ENCODE results near the gene AFP.

The AFP gene

GRCh38 chr4:73452953-73453700, 17.1 kb downstream of the AFP start:
- DNase-seq: no peak
- in situ Hi-C loops (cut with MboI; ENCODE audit: low pct_unique_long_range_greater_than_20kb, low sequenced_read_pairs): no loop called here

DNA sequence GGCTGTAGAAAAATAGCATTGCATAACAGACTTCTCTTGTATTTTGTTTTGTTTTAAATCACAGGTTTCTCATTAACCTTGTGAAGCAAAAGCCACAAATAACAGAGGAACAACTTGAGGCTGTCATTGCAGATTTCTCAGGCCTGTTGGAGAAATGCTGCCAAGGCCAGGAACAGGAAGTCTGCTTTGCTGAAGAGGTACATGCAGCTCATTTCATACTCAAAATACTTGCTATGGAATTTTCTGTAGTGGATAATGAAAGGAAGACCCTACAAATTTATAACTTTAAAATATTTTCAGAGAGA, 17.6 kb downstream of the AFP start:
- DNase-seq: no peak
- in situ Hi-C loops (cut with MboI; ENCODE audit: low pct_unique_long_range_greater_than_20kb, low sequenced_read_pairs): no loop called here

DNA sequence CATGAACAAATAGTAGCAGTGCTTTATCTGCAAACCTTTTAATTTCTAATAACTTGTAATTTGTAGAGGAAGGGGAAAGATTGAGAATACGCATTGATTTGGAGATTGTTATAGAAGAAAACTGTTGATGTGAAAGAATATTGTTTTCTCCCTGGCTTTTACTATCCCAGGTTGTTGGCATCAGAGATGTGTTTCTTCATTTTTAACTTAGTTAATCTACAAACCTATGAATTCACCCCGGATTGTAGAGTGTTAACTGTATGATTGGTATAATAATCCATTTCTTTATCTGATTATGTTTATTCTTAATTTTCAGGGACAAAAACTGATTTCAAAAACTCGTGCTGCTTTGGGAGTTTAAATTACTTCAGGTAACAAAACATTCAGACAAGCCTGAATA, 18.9 kb downstream of the AFP start:
- in situ Hi-C loops (cut with MboI; ENCODE audit: low pct_unique_long_range_greater_than_20kb, low sequenced_read_pairs): no loop called here
- DNase-seq: no peak

DNA sequence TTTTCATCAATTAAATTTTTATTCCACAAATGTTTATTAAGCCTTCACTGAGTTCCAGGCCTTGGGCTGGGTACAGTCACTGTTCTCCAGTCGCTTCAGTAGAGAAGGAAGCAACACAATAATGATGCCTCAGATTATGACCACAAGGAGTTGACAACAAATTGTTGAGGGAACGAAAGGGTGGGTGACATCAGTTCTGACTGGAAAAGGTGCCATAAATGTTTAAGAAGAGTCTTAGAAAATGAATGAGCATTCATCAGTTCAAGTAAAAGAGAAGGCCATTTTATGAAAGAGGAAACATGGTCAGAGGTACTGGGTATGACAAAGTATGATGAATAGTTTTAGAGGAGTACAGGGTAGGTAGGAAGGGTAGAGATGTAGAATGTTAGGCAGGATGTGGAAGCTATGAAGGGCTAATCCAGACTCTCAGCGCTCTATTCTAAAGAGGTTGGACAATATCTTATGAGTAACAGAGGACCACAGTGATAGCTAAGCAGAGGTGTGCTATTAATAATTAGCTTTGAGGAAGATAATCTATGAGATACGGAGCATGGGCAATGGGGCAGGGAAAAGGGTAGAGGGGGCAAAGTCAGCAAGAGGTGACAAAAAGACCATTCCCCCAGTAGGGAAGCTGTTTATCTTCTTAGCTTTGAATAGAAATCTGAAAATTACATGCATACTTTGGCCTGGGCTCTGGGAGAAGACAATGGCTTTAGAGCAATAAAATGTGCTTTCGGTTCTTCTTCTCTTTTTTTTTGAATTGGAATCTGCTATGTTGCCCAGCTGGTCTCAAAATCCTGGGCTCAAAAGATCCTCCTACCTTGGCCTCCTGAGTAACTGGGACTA, 20.4 kb downstream of the AFP start:
- in situ Hi-C loops (cut with MboI; ENCODE audit: low pct_unique_long_range_greater_than_20kb, low sequenced_read_pairs): no loop called here
- no peak for DNase-seq

GRCh38 chr4:73458184-73459047, 22.4 kb downstream of the AFP start:
- in situ Hi-C loops (cut with MboI; ENCODE audit: low pct_unique_long_range_greater_than_20kb, low sequenced_read_pairs): no loop called here
- DNase-seq: no peak

DNA sequence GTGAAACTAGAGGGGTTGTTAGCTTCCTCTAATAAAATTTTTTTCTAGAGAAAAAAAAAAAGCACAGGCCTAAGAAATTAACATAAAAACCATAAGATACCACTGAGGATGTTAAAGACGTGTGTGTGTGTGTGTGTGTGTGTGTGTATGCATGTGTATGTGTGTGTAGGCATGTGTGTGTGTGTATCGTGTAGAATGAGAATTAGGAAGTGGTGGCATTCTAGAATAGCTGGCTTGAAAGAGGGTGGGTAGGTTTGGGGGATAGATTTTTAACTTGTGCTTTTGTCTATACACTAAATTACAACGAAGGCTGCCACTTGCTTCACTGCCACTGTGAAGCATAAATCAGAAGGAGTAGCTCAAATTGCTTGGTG, 23.0 kb downstream of the AFP start:
- in situ Hi-C loops (cut with MboI; ENCODE audit: low pct_unique_long_range_greater_than_20kb, low sequenced_read_pairs): no loop called here
- DNase-seq: no peak

DNA sequence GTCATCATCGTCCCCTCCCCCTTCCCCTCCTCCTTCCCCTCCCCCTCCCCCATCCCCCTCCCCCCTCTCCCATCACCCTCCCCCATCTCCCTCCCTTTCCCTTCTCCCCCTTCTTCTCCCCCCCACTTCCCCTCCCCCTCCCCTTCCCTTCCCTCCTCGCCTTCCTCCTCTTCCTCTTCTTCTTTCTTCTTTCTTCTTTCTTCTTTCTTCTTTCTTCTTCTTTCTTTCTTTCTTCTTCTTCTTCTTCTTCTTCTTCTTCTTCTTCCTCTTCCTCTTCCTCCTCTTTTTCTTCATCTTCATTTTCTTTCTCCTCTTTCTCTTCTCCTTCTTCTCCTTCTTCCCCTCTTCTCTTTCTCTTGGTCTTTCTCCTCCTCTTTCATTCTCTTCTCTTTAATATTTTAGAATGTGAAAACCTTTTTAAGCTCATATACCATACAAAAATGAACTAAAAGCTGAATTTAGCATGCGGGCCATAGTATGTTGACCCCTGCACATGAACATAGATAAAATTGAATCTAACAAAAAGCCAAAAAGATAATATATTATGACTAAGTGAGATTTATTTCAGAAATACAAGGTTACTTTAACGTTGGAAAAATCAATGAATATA, 25.0 kb downstream of the AFP start:
- in situ Hi-C loops (cut with MboI; ENCODE audit: low pct_unique_long_range_greater_than_20kb, low sequenced_read_pairs): no loop called here
- no peak for DNase-seq

DNA sequence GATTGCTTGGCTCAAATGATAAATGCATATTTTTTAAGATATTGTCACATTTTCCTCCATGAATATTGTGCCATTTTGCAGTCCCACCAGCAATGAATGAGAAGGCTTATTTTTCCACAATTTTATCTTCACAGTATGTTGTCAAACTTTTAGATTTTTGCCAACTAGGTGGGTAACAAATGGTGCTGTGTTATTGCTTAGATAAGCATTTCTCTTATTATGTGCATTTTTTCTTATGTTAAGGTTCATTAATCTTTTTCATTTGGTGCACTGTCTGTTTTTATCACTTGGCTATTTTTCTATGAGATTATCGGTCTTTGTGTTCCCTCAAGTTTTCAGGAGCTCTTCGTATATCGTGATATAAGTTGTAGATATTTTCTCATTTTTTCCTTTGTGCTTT, 32.1 kb downstream of the AFP start:
- in situ Hi-C loops (cut with MboI; ENCODE audit: low pct_unique_long_range_greater_than_20kb, low sequenced_read_pairs): no loop called here
- DNase-seq: no peak

GRCh38 chr4:73470728-73471127, 34.7 kb downstream of the AFP start:
- no peak for DNase-seq
- in situ Hi-C loops (cut with MboI; ENCODE audit: low pct_unique_long_range_greater_than_20kb, low sequenced_read_pairs): no loop called here

DNA sequence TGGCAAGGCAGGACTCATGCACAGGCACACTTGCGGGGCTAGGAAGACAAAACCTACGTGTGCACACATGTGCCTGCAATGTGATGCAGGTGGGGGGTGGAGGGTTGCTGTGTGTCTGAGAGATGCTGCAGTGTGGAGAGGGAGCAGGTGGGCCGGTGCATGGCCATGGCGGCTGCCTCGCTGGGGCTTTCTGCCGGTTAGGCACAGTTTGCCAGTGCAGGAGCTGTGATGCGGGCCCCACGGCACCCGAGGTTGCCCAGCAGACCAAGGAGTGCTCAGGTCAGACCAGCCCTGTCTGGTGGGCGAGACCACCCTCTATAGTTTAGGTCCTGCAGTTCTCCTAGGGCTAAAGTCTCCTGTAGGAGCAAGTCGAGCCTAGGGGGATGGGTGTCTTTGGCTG, 41.2 kb downstream of the AFP start:
- no peak for DNase-seq
- in situ Hi-C loops (cut with MboI; ENCODE audit: low pct_unique_long_range_greater_than_20kb, low sequenced_read_pairs): no loop called here

GRCh38 chr4:73479323-73479722, 43.3 kb downstream of the AFP start:
- in situ Hi-C loops (cut with MboI; ENCODE audit: low pct_unique_long_range_greater_than_20kb, low sequenced_read_pairs): no loop called here
- DNase-seq: no peak

GRCh38 chr4:73481358-73481757, 45.3 kb downstream of the AFP start, which contains the start of gene AFM:
AFM (plus strand) TSS chr4:73481745; CDS start chr4:73481776, 31 bp downstream.
- in situ Hi-C loops (cut with MboI; ENCODE audit: low pct_unique_long_range_greater_than_20kb, low sequenced_read_pairs): no loop called here
- DNase-seq: no peak

- in situ Hi-C loops (cut with MboI; ENCODE audit: low pct_unique_long_range_greater_than_20kb, low sequenced_read_pairs): no loop called here
- no peak for DNase-seq
These were observed 49.1 kb downstream of the AFP start for GRCh38 chr4:73485085-73485484.

- in situ Hi-C loops (cut with MboI; ENCODE audit: low pct_unique_long_range_greater_than_20kb, low sequenced_read_pairs): no loop called here
- no peak for DNase-seq
These were observed 49.6 kb downstream of the AFP start for GRCh38 chr4:73485596-73485995.

- in situ Hi-C loops (cut with MboI; ENCODE audit: low pct_unique_long_range_greater_than_20kb, low sequenced_read_pairs): no loop called here
These were observed 50.5 kb downstream of the AFP start for GRCh38 chr4:73486497-73486896.

DNA sequence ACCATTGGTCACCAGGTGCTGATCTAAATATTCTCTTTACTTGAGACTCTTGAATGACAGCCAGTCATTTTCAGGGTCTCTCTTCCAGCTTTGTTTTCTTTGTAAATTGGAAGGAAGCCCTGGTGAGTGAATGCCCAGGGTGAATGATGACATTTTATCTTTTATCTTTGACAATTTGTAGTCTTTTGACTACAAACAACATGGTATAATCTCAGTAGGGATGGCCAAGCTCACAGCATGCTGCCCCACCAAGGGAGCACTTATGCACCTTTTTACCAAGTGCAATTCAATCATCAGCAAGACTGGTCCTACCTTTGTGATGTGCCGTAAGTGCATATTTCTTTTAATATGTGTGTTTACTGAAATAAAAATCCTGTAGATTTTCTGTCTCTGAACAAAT, 51.2 kb downstream of the AFP start:
- in situ Hi-C loops (cut with MboI; ENCODE audit: low pct_unique_long_range_greater_than_20kb, low sequenced_read_pairs): no loop called here
- no peak for DNase-seq

More at GRCh38 chr4:73486497-73486896, 50.5 kb downstream of the AFP start:
- no peak for DNase-seq

DNA sequence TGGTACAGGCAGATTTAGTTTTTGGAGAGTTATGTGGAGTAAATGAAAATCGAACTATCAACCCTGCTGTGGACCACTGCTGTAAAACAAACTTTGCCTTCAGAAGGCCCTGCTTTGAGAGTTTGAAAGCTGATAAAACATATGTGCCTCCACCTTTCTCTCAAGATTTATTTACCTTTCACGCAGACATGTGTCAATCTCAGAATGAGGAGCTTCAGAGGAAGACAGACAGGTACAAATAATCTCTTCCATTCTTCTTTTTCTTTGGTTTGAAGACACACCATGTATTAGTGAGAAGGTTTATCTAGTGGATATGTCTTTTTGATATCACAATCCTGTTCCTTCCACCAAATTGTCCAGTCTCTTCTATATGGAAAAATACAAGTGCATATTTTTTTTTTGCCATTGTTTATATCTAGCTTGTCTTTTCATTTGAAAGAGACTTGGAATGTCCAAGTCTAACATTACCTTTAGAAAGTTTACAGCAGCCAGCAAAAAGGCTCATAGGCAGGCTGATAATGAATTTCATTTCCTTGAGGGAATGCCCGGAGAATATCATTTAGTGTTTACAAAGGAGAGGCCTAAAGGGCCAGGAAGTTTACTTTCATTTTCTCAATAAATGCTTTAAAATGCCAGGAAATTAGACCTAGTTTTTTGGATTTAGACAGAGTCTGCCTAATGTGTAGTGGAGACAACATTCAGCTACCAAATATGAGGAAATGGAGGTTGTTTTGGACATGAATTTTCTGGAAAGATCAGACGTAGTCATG, 64.2 kb downstream of the AFP start:
- in situ Hi-C loops (cut with MboI; ENCODE audit: low pct_unique_long_range_greater_than_20kb, low sequenced_read_pairs): no loop called here

GRCh38 chr4:73501664-73502265, 65.7 kb downstream of the AFP start:
- DNase-seq: no peak
- in situ Hi-C loops (cut with MboI; ENCODE audit: low pct_unique_long_range_greater_than_20kb, low sequenced_read_pairs): no loop called here

More for the DNA sequence above, 64.2 kb downstream of the AFP start:
- no peak for DNase-seq

All from KBM-7 (cell line).